ENCODE data around the gene CHST14.

The CHST14 gene

GRCh38 chr15:40470423-40471104 is at the start of gene CHST14:
Gene CHST14 (plus strand): TSS chr15:40470984. CDS start chr15:40471214, 230 bp downstream.
- DNase-seq: peak; percentile 45 to 65

- DNase-seq: peak; percentile 77 to 78
These were observed 49.3 kb upstream of the CHST14 start for GRCh38 chr15:40421246-40422157.

GRCh38 chr15:40424483-40425115 is 46.2 kb upstream of the CHST14 start:
- no peak for DNase-seq

- no peak for DNase-seq
These were observed 45.1 kb upstream of the CHST14 start for GRCh38 chr15:40425681-40426080.

DNA sequence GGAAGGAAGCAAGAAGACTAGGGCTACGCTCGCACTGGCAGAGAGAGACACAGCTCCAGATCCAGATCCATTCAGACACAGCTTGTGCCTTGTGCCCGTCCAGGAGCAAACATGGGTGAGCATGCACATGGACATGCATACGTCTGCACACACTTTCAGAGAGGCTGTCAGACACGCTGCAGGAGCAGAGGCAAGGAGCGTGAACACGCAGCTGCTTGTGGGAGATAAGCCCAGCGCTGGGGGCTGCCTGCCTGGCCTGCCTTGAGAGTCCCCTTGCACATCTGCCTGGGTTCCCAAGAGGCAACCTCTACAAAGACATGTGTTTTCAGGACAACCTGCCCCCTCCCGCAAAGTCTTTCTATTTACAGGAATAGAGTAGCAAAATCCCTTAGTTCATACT is 43.6 kb upstream of the CHST14 start:
- DNase-seq: no peak

DNA sequence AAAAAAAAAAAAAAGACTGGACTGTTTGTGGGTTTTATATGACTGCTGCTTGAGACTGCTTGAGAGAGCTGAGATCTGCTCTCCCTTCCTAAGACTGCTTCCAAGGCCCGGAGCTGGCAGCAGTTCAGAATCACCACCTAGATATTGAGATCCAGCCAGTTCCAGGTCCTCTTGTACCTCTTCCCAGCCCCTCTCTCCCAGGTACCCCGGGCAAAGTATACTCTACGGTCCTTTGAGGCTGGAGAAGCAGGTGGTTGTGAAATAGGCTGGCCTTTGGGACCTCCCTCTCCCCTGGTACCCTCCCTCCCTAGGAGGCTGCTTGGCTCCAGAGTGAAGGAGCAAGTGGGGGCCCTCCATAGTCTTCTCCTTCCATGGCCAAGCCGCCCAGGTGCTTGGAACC is 42.6 kb upstream of the CHST14 start:
- DNase-seq: no peak

- no peak for DNase-seq
These were observed 41.6 kb upstream of the CHST14 start for GRCh38 chr15:40429068-40429710.

GRCh38 chr15:40430271-40430805 is 40.4 kb upstream of the CHST14 start:
- DNase-seq: no peak

- DNase-seq: no peak
These were observed 35.6 kb upstream of the CHST14 start for GRCh38 chr15:40435023-40435709.

GRCh38 chr15:40435710-40436089 is 35.1 kb upstream of the CHST14 start:
- no peak for DNase-seq

DNA sequence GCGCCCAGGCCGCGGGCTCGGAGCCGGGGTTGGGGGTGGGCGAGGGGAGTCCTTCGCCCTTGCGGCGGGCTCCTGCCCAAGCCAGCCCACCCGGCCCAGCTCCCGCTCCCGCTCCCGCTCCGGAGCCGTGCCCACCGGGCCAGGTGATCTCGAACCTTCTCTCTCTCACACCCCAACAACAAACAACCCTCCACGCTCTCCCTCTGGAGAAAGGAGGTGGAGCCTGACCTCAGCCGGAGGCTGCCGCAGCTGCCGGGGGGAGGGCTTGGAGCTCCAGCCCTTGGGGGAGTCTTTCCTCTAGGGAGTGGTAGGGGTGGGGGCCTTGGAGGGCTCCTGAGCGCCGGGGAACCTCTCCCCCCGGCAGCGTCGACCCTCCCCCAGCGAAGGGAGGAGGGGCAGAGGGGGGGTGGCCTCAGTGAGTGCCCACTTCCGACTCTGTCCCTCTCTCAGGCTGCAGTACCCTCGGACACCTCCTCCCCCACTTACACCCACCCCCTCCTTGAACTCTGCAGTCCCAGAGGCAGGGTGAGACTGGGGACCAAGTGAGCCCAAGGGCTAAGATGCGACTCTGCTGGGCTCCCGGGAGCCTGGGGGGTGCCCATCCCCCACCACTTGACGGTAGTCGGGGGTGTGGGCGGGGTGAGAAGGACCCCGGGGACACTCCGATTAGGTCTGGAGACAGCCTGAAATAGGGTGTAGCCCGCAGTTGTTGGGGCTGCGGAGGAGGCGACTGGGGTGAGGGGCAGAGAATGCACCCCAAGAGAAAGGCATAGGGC is 34.5 kb upstream of the CHST14 start:
- no peak for DNase-seq

DNA sequence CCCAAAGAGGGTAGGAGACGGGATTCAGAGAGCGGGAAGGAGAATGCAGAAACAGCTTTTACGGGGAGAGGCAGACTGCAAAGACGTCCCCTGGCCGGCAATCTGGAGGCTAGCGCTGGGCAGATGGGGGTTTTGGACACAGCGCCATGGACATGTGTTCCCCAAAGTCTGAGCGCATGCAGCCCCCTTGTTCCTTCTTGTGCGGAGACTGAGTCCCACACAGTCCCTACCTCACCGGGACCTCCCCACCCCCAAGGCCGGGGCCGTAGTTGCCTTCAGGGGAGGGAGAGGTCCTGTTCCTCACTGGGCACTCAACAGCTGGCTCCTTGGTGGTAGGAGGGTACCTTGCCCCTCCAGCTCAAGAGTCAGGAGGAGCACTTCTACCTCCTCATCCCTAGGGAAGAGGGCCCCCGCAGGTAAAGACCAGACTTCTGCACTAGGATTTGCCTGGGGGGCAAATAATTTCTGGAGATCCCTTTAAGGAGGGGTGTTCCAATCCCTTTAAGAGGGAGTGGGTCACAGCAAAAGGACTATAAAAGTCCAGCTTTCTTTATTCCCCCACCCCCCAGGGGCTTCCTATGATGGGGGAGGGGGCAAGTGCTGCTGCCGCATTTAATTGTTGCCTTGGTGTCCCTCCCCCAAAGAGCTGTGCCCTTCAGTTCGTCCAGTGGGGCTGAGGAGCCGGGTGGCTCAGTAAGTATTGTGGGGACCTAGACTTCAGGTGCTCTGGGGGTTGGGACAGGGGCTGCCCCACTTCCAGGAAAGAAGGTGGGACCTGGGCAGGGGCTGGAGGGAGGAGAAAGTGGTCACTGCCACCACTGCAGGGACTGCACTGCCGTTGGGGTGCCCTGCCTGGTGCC is 33.7 kb upstream of the CHST14 start:
- no peak for DNase-seq

- no peak for DNase-seq
These were observed 32.8 kb upstream of the CHST14 start for GRCh38 chr15:40437752-40438687.

DNA sequence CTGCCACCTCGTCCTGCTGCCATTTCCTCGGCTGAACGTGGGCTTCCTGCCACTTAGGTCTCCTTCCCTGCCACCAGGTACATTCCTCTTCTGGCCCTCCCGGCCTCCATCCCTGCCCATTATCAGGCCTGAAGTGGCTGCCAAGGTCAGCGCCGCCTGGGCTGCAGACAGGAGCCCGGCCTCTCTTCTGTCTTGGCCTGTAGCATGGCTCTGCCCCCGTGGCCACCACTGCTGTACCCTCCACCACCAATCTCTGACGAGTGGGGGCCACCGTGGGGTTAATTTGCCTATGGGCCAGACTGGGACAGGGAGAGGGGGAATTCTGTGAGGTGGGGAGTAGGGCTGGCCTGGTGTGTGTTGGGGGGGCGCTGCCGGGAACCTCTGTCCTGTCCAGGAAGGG is 32.1 kb upstream of the CHST14 start:
- no peak for DNase-seq

GRCh38 chr15:40439461-40439959 is 31.3 kb upstream of the CHST14 start:
- no peak for DNase-seq

- no peak for DNase-seq
These were observed 30.6 kb upstream of the CHST14 start for GRCh38 chr15:40439960-40440742.

- DNase-seq: peak; percentile 95 to 96
These were observed 29.8 kb upstream of the CHST14 start, which contains the start of gene BAHD1 for GRCh38 chr15:40440743-40441564. Gene BAHD1 (plus strand): TSS chr15:40440953. CDS start chr15:40458465, 17,512 bp downstream.
